HCT116 (cell line): Measurements from ENCODE around the gene TTC9.

Experiments used
- CTCF ChIP-seq, 3 experiments: fragments of 200-600 bp in 1 of 3; sonication (generic) in 1 of 3; IDR thresholded peaks in 2 of 3; conservative IDR thresholded peaks in 1 of 3; 2 replicates each; pipeline ENCODE4 v1.5.1; 2012 to 2017; ENCODE audit warnings: low read depth in 2 of 3, low read length in 2 of 3, antibody characterized with exemption in 1 of 3, borderline replicate concordance in 1 of 3, control low read depth in 1 of 3, mild to moderate bottlenecking in 1 of 3, mixed read lengths in 1 of 3, mixed run types in 1 of 3, moderate library complexity in 1 of 3; ENCODE audit not compliant: insufficient read depth in 1 of 3
- JUND ChIP-seq: IDR thresholded peaks from 2 replicates; pipeline ENCODE4 v1.6.1; 2012
- MAX ChIP-seq: IDR thresholded peaks from 2 replicates; pipeline ENCODE4 v1.6.1; 2012
- POLR2A ChIP-seq: IDR thresholded peaks from 2 replicates; pipeline ENCODE4 v1.7.0; 2011; ENCODE audit warnings: borderline replicate concordance; ENCODE audit not compliant: insufficient read depth, insufficient read length; ENCODE audit errors: extremely low read depth
- POLR2AphosphoS5 ChIP-seq: IDR thresholded peaks from 2 replicates; pipeline ENCODE4 v1.6.1; 2011; ENCODE audit warnings: mild to moderate bottlenecking, low read depth, low read length, moderate library complexity
- RAD21 ChIP-seq: IDR thresholded peaks from 2 replicates; pipeline ENCODE4 v1.6.1; 2012; ENCODE audit warnings: low read depth, mild to moderate bottlenecking
- YY1 ChIP-seq: IDR thresholded peaks from 2 replicates; pipeline ENCODE4 v1.6.1; 2011; ENCODE audit warnings: low read length, low read depth, moderate library complexity, mild to moderate bottlenecking; ENCODE audit not compliant: insufficient replicate concordance; ENCODE audit errors: extremely low read depth
- ZFX ChIP-seq: fragments of 450-650 bp; IDR thresholded peaks from 2 replicates; pipeline ENCODE4 v1.6.1; 2017

- TF ChIP-seq CTCF (IDR thresholded peaks at IDR 0.05 in 2 of 3, conservative IDR thresholded peaks at IDR 0.05 in 1 of 3; ENCODE audit: borderline replicate concordance in 1 of 3, insufficient read depth in 1 of 3, low read depth in 2 of 3, low read length in 2 of 3) (no peak), POLR2AphosphoS5 (no peak), YY1 (no peak), JUND (no peak), POLR2A (no peak), ZFX (no peak), MAX (no peak), RAD21 (no peak)
These were observed 4.2 kb downstream of the TTC9 start for GRCh38 chr14:70645892-70646291.
